Ascending aorta (tissue), 2 donors: ENCODE results near the gene NTRK3. TPM values are rescaled to one million over a fixed set of nuclear protein-coding genes. Genes with fewer than 3 reads are reported as not detected.

Source experiments
- DNase-seq, 2 donors: peaks; one replicate each; pipeline ENCODE4 v3.0.0-alpha.2; 2019; ENCODE audit warnings: low spot score in 2 of 2
- H3K27ac ChIP-seq, 2 donors: fragments of 200-600 bp; sonication (generic); one replicate each; pipeline ENCODE4 v1.5.1; 2016 to 2017; ENCODE audit warnings: mild to moderate bottlenecking in 1 of 2
- H3K27me3 ChIP-seq: fragments of 200-600 bp; sonication (generic); one replicate; pipeline ENCODE4 v1.5.1; 2017
- H3K36me3 ChIP-seq, 2 donors: fragments of 200-600 bp; sonication (generic); one replicate each; pipeline ENCODE4 v1.5.1; 2016
- H3K4me1 ChIP-seq, 2 donors: fragments of 200-600 bp; sonication (generic); one replicate each; pipeline ENCODE4 v1.5.1; 2016 to 2017; ENCODE audit warnings: mild to moderate bottlenecking in 1 of 2
- H3K4me3 ChIP-seq, 2 donors: fragments of 200-600 bp; sonication (generic); one replicate each; pipeline ENCODE4 v1.5.1; 2016 to 2017; ENCODE audit warnings: mild to moderate bottlenecking in 1 of 2
- H3K9me3 ChIP-seq, 2 donors: fragments of 200-600 bp; sonication (generic); one replicate each; pipeline ENCODE4 v1.5.1; 2016
- CTCF ChIP-seq, 3 experiments: fragments of 200-600 bp in 2 of 3; fragments of 450-650 bp in 1 of 3; sonication (generic) in 2 of 3; IDR thresholded peaks; one replicate each; pipeline ENCODE4 v1.5.1; 2016 to 2019; ENCODE audit warnings: antibody characterized with exemption in 3 of 3, mild to moderate bottlenecking in 1 of 3, moderate library complexity in 1 of 3
- intact Hi-C: fragments of 100-400 bp; cut with DNase I; formaldehyde crosslinking; loops from one replicate; pipeline ENCODE4 v1.15.1; 2023
- total RNA-seq: library from RNA; depleted of rRNA; stranded (reverse); fragments of >200 nt; gene quantifications from one replicate; pipeline ENCODE4 v1.1.0, GENCODE V29; 2016

The NTRK3 gene
- total RNA-seq, 1 donor from 2014 or later, result 52.7 TPM

GRCh38 chr15:88269356-88270062 lies 13.0 kb upstream of the NTRK3 start:
- DNase-seq, result no peak
- intact Hi-C loops, result loop anchor here (10.0 kb wide), 1 partner anchor 515 kb away; no protein-coding TSS in a partner anchor
- peaks cover 0 to 3% of the 10 kb centered on the region in 2 donors for H3K4me1 ChIP-seq
- H3K36me3 ChIP-seq, result no peaks in the 10 kb centered on the region
- H3K9me3 ChIP-seq, result no peaks in the 10 kb centered on the region
- H3K27ac ChIP-seq, result no peak overlapping the region
- TF ChIP-seq CTCF (IDR thresholded peaks at IDR 0.05), result no peak
- no peaks in the 10 kb centered on the region for H3K27me3 ChIP-seq
- H3K4me3 ChIP-seq, result no peak overlapping the region

- H3K4me3 ChIP-seq, result no peak overlapping the region
- no peak for DNase-seq
- H3K9me3 ChIP-seq, result no peaks in the 10 kb centered on the region
- no peaks in the 10 kb centered on the region for H3K36me3 ChIP-seq
- peak overlapping the region in 1 of 2 donors; percentile 18 for H3K27ac ChIP-seq
- H3K27me3 ChIP-seq, result no peaks in the 10 kb centered on the region
- TF ChIP-seq CTCF (IDR thresholded peaks at IDR 0.05), result no peak
- intact Hi-C loops, result no loop called here
- H3K4me1 ChIP-seq, result peaks cover 0 to 3% of the 10 kb centered on the region in 2 donors
Measured at GRCh38 chr15:88267720-88268119, 11.2 kb upstream of the NTRK3 start.

GRCh38 chr15:88266170-88266569 lies 9.6 kb upstream of the NTRK3 start:
- no peak for DNase-seq
- no peaks in the 10 kb centered on the region for H3K9me3 ChIP-seq
- H3K4me3 ChIP-seq, result no peak overlapping the region
- H3K27ac ChIP-seq, result no peak overlapping the region
- peaks cover 0 to 3% of the 10 kb centered on the region in 2 donors for H3K4me1 ChIP-seq
- TF ChIP-seq CTCF (IDR thresholded peaks at IDR 0.05), result no peak
- no peaks in the 10 kb centered on the region for H3K36me3 ChIP-seq
- intact Hi-C loops, result no loop called here
- H3K27me3 ChIP-seq, result no peaks in the 10 kb centered on the region

- TF ChIP-seq CTCF (IDR thresholded peaks at IDR 0.05), result no peak
- no peaks in the 10 kb centered on the region for H3K9me3 ChIP-seq
- no peak for DNase-seq
- H3K4me1 ChIP-seq, result peaks cover 0 to 3% of the 10 kb centered on the region in 2 donors
- no peaks in the 10 kb centered on the region for H3K27me3 ChIP-seq
- no peak overlapping the region for H3K4me3 ChIP-seq
- H3K36me3 ChIP-seq, result no peaks in the 10 kb centered on the region
- H3K27ac ChIP-seq, result no peak overlapping the region
- intact Hi-C loops, result no loop called here
Measured at GRCh38 chr15:88264622-88265021, 8.1 kb upstream of the NTRK3 start.

- Histone ChIP-seq H3K27ac (no peak overlapping the region), H3K4me3 (no peak overlapping the region), H3K9me3 (no peaks in the 10 kb centered on the region), H3K36me3 (no peaks in the 10 kb centered on the region), H3K4me1 (peaks cover 0 to 3% of the 10 kb centered on the region in 2 donors), H3K27me3 (no peaks in the 10 kb centered on the region)
- DNase-seq, result no peak
- intact Hi-C loops, result no loop called here
- TF ChIP-seq CTCF (IDR thresholded peaks at IDR 0.05), result no peak
Measured at GRCh38 chr15:88262064-88262463, 5.5 kb upstream of the NTRK3 start.
